SH-SY5Y (cell line): ENCODE data around the gene AGAP1.

Experiments
- GATA2 ChIP-seq: IDR thresholded peaks from 2 replicates; pipeline ENCODE4 v1.6.1; 2011; ENCODE audit warnings: mild to moderate bottlenecking, low read depth, low read length
- GATA3 ChIP-seq: IDR thresholded peaks from 2 replicates; pipeline ENCODE4 v1.6.1; 2011; ENCODE audit warnings: low read depth, mild to moderate bottlenecking, low read length, moderate library complexity

AGAP1 gene

DNA sequence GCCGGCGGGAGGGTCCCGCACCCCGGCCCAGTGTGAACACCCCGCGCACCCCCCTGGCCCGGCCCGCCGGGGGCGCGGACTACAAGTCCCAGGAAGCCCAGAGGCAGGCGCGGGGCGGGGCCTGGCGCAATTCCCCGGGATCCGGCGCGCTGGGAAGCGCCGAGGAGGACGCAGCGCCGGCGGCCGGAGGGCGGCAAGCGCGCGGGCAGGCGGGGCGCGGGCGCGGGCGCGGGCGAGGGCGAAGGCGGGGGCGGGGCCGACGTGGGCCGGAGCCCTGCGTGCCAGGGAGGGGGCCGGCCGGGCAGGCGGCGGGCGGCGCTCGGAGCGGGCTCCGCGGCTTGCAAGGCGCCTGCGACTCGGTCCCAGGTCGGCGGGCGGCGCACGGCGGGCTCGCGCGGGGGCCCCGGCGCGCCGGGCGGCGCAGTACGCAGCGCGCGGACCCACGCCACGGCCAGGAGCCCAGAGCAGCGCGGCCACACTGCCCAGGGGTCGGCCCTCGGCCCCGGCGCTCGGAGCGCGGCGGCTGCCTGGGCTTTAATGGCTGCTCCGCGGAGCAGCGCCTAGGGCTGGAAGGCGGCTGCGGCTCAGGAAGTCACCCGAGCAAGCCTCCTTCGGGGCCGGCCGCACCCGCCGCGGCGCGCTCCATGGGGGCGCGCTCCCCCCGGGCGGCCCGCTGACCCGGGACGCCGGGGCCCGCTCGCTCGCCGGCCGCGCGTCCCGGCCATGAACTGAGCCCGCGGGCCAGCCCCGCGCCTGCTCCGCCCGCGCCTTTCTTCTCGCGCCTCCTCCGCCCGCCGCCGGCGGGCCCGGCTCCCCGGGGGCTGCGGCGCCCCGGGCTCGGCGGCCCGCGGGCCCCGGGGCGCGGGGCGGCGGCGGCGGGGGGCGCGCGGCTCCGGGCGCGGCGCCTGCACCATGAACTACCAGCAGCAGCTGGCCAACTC is at the start of gene AGAP1:
TSS of gene AGAP1 (plus strand) at position 269 of the 941 bp plus-strand sequence.
- TF ChIP-seq GATA2 (no peak), GATA3 (no peak)

GRCh38 chr2:235444101-235444597 is 49.7 kb upstream of the AGAP1 start:
- no peak for TF ChIP-seq GATA3

GRCh38 chr2:235445116-235445515 is 48.7 kb upstream of the AGAP1 start:
- TF ChIP-seq GATA2 (no peak), GATA3 (no peak)

DNA sequence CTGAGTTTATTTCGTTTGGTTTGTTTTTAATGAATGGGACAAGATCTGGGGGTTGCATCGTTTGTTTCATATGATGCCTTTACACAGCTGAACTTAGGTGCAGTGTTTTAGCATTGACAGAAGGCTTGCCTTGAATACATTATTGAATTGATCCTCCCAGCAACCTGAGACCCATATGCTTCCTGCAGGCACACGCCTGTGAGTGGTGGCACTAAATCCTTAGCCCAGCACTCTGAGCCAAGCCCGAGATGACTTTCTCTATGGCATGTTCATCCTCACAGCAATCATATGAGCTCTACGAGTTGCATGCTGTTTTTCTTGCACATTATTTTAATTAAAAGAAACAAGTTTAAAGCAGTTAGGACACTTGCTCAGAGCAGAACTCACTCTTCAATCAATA is 47.8 kb upstream of the AGAP1 start:
- no peak for TF ChIP-seq GATA2
- no peak for TF ChIP-seq GATA3

GRCh38 chr2:235447210-235447609 is 46.6 kb upstream of the AGAP1 start:
- TF ChIP-seq GATA3 (no peak), GATA2 (no peak)

DNA sequence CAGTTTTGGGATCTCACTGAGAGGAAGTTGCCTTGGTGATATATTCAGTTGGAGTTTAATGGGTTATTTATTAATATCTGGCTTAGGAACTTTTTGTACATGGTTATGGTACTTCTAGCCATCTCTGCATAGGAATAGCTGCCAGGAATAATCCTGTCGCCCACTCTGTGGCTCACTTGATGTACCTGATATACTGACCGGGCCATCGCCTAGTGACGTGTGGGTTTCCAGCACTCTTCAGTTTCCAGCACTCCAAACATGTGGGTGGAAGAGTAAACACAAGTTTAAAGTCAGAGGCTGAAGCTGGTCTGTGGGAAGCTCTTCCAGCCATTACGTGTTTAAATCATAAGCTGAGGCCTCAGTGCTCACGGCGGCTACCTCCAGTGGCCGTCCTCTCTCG is 44.3 kb upstream of the AGAP1 start:
- TF ChIP-seq GATA3 (no peak), GATA2 (no peak)

DNA sequence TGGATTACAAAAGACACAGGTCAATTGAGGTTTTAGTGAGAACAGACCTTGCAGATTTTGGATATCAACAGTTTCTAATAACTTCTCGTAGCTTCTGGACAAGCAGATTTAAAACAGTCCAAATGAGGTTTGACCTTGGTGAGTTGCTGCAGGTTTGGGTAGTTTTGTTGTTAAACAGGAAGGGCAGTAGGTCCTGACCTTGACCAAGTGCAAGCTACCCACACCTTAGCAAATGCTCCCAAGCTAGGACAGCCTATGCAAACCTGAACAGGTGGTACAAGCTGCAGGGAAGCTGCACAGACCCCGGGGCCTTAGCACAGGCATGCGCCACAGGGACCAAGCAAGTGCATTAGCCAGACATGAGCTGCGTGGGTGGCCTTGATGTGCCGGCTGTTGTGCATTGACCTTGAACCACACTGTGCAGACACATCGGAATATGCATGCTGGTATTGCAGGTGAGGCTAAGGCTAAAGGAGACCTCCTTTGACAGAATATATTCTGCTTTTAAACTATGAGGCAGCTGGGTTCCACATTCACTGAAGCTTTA is 40.2 kb upstream of the AGAP1 start:
- TF ChIP-seq GATA2 (no peak), GATA3 (no peak)

DNA sequence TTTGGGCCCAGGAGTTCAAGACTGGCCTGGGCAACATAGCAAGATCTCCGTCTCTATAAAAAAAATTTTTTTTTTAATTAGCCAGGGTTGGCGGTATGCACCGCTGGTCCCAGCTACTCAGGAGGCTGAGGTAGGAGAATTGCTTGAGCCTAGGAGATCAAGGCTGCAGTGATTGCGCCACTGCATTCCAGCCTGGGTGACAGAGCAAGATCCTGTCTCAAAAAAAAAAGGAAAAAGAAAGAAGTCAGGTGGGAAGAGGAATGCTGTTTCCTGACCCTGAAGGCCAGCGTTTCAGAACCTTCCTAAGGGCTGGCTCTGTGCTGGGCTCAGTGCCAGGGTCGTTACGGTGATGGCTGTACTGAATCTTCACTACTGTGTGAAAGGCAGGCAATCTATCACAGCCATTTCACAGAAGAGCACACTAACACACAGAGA is 35.0 kb upstream of the AGAP1 start:
- TF ChIP-seq GATA2 (no peak), GATA3 (no peak)

GRCh38 chr2:235460548-235461047 is 33.2 kb upstream of the AGAP1 start:
- no peak for TF ChIP-seq GATA2
- TF ChIP-seq GATA3 = no peak

DNA sequence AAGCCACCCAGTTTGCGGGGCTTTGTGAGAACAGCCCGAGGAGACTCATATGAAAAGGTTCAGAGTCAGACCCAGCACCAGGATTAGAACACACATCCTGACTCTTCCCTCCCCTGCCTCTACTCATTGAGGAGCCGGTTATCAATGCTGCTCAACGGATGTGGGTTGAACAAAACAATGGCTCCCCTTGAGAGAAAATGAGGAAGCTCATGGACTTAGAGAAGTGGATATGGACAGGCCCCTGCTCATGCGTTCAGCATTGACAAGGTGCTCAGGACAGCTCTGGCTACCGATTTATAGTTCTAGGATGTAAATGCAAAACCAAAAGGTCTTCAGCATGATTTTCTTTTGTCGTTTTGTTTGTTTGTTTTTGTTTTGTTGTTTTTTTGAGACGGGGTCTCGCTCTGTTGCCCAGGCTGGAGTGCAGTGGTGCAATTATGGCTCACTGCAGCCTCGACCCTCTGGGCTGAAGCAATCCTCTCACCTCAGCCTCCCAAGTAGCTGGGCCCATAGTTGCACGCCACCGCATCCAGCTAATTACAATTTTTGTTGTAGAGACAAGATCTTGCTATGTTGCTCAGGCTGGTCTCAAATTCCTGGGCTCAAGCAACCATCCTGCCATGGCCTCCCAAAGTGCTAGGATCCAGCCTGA is 32.0 kb upstream of the AGAP1 start:
- no peak for TF ChIP-seq GATA3
- TF ChIP-seq GATA2 = no peak

- TF ChIP-seq GATA2 (no peak), GATA3 (no peak)
These were observed 31.4 kb upstream of the AGAP1 start for GRCh38 chr2:235462415-235462790.

- TF ChIP-seq GATA3 (no peak), GATA2 (no peak)
These were observed 29.9 kb upstream of the AGAP1 start for GRCh38 chr2:235463893-235464292.

GRCh38 chr2:235467588-235467987 is 26.3 kb upstream of the AGAP1 start:
- no peak for TF ChIP-seq GATA2
- TF ChIP-seq GATA3 = no peak

DNA sequence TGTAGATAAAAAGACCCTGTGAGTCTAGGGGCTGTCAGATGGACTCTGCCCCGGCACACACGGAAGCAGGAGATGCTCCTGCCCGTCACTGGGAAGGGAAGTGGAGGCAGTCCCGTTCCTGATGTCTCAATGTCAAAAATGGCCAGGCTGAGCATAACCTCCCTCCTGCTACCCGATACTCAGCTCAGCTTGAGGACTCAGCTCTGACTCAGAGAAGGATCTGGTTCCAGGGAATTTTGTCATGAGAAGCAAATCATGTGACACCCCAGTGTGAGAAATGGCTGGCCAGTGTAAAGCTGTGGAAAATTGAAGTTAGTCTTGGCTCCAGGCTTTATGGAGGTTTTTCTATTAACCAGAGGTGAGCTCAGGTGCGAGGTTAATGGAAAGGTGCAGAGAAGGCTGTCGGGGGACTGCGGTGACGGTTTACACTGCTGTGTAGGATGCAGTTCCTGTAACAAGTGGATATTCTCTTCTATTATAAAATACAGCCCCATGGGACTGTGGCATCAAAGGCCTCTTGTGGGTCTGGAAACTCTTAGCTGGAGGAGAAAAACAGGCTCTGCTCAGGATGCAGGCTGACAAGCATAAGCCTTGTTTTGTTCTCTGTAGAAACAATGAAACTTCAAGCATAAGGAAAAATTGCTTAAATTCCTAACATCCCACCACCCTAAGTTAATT is 24.7 kb upstream of the AGAP1 start:
- TF ChIP-seq GATA2 (no peak), GATA3 (no peak)
